ENCODE results near the gene PDE6D. TPM values are rescaled to one million over a fixed set of nuclear protein-coding genes. Genes with fewer than 3 reads are reported as not detected.

The PDE6D gene
- total and polyA plus RNA-seq, 2 of the 13 experiments (the other 11 are each of a cell fraction or from before 2014, with no cell fraction given) = 14.1 to 23.2 TPM

DNA sequence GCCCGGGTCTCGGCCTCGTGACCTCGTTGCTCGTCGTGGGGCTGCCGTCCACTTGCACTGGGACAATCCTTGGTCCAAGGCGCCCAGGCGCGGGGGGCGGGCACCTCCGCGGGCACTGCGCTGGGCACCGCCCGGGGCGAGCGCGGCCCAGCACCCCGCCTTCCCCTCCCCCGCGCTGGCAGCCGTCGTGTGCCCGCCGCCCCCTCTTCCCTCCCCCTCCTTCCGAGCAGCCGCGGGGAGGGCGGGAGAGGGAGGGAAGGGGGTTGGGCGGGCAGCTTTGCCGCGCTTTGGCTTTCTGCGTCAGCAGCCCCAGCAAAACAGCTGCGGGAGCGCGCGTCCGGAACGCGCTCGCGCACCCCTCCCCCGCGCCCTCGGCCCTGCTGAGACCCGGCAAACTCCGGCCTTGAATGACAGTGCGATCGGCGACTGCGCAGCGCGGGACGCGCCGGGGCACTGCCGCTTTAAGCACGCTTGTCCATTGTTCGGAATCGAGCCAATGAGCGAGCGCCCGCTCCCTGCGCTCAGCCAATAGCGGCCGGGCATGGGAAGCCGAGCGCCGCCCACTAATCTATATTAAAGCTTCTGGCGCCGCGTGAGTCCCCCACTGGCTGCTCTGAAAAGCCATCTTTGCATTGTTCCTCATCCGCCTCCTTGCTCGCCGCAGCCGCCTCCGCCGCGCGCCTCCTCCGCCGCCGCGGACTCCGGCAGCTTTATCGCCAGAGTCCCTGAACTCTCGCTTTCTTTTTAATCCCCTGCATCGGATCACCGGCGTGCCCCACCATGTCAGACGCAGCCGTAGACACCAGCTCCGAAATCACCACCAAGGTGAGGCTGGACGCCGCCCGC, 72.9 kb downstream of the PDE6D start, which contains the start of gene PTMA (continued):
- TF ChIP-seq, protein P1, sequence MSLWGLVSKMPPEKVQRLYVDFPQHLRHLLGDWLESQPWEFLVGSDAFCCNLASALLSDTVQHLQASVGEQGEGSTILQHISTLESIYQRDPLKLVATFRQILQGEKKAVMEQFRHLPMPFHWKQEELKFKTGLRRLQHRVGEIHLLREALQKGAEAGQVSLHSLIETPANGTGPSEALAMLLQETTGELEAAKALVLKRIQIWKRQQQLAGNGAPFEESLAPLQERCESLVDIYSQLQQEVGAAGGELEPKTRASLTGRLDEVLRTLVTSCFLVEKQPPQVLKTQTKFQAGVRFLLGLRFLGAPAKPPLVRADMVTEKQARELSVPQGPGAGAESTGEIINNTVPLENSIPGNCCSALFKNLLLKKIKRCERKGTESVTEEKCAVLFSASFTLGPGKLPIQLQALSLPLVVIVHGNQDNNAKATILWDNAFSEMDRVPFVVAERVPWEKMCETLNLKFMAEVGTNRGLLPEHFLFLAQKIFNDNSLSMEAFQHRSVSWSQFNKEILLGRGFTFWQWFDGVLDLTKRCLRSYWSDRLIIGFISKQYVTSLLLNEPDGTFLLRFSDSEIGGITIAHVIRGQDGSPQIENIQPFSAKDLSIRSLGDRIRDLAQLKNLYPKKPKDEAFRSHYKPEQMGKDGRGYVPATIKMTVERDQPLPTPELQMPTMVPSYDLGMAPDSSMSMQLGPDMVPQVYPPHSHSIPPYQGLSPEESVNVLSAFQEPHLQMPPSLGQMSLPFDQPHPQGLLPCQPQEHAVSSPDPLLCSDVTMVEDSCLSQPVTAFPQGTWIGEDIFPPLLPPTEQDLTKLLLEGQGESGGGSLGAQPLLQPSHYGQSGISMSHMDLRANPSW (CRISPR knock-in tag; IDR thresholded peaks at IDR 0.05; ENCODE audit: borderline replicate concordance) = peak; percentile 58; the same call in 1 of the 2 replicates
- TF ChIP-seq, protein P2, sequence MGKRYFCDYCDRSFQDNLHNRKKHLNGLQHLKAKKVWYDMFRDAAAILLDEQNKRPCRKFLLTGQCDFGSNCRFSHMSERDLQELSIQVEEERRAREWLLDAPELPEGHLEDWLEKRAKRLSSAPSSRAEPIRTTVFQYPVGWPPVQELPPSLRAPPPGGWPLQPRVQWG (CRISPR knock-in tag; IDR thresholded peaks at IDR 0.05; ENCODE audit: borderline replicate concordance, low read depth) = no peak
- no peak for TF ChIP-seq SIX1 (CRISPR knock-in tag; IDR thresholded peaks at IDR 0.05; ENCODE audit: borderline replicate concordance)
- TF ChIP-seq RXRA (CRISPR knock-in tag; IDR thresholded peaks at IDR 0.05) = peak; percentile 40; the same call in 1 of the 2 replicates
- no peak for TF ChIP-seq ZNF17 (CRISPR knock-in tag; IDR thresholded peaks at IDR 0.05)
- no peak for TF ChIP-seq GABPA (IDR thresholded peaks at IDR 0.05; ENCODE audit: low read depth, low read length)
- TF ChIP-seq GABPA (CRISPR knock-in tag; IDR thresholded peaks at IDR 0.05; ENCODE audit: low read depth) = no peak
- 0 out of 2 replicates have a peak, but pooled peaks have one; percentile 70 for TF ChIP-seq ZNF773 (CRISPR knock-in tag; IDR thresholded peaks at IDR 0.05; ENCODE audit: borderline replicate concordance)
- TF ChIP-seq ZSCAN30 (CRISPR knock-in tag; IDR thresholded peaks at IDR 0.05) = no peak
- TF ChIP-seq ZSCAN12 (CRISPR knock-in tag; IDR thresholded peaks at IDR 0.05) = 0 out of 2 replicates have a peak, but pooled peaks have one; percentile 36
- TF ChIP-seq GABPB1 (CRISPR knock-in tag; IDR thresholded peaks at IDR 0.05) = peak; percentile 63
- 0 out of 2 replicates have a peak, but pooled peaks have one; percentile 42 for TF ChIP-seq CHD4 (IDR thresholded peaks at IDR 0.05; ENCODE audit: borderline replicate concordance, low read length)
- TF ChIP-seq RARG (CRISPR knock-in tag; IDR thresholded peaks at IDR 0.05; ENCODE audit: low read depth) = no peak
- TF ChIP-seq RORA (CRISPR knock-in tag; IDR thresholded peaks at IDR 0.05) = no peak
- no peak; the same call in 1 of the 2 replicates for TF ChIP-seq ZNF564 (CRISPR knock-in tag; IDR thresholded peaks at IDR 0.05)
- TF ChIP-seq HES4 (CRISPR knock-in tag; IDR thresholded peaks at IDR 0.05; ENCODE audit: borderline replicate concordance) = no peak; the same call in 1 of the 2 replicates
- TF ChIP-seq CREM (IDR thresholded peaks at IDR 0.05) = peak; percentile 52; the same call in 1 of the 2 replicates
- TF ChIP-seq CREM (CRISPR knock-in tag; IDR thresholded peaks at IDR 0.05) = no peak
- TF ChIP-seq JARID2 (CRISPR knock-in tag; IDR thresholded peaks at IDR 0.05; ENCODE audit: insufficient replicate concordance) = no peak
- TF ChIP-seq PAWR (CRISPR knock-in tag; IDR thresholded peaks at IDR 0.05; ENCODE audit: borderline replicate concordance) = peak; percentile 29; the same call in 1 of the 2 replicates
- no peak for TF ChIP-seq TCF12 (IDR thresholded peaks at IDR 0.05)
- TF ChIP-seq TCF12 (CRISPR knock-in tag; IDR thresholded peaks at IDR 0.05) = 0 out of 2 replicates have a peak, but pooled peaks have one; percentile 23
- no peak for TF ChIP-seq ZBTB42 (CRISPR knock-in tag; IDR thresholded peaks at IDR 0.05)
- no peak for TF ChIP-seq ZNF382 (CRISPR knock-in tag; IDR thresholded peaks at IDR 0.05; ENCODE audit: borderline replicate concordance)
- TF ChIP-seq SIN3A (IDR thresholded peaks at IDR 0.05; ENCODE audit: borderline replicate concordance, low read depth, low read length) = peak; percentile 54; the same call in 1 of the 2 replicates
- TF ChIP-seq, protein P3, sequence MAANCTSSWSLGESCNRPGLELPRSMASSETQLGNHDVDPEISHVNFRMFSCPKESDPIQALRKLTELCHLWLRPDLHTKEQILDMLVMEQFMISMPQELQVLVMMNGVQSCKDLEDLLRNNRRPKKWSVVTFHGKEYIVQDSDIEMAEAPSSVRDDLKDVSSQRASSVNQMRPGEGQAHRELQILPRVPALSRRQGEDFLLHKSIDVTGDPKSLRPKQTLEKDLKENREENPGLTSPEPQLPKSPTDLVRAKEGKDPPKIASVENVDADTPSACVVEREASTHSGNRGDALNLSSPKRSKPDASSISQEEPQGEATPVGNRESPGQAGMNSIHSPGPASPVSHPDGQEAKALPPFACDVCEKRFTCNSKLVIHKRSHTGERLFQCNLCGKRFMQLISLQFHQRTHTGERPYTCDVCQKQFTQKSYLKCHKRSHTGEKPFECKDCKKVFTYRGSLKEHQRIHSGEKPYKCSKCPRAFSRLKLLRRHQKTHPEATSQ (CRISPR knock-in tag; IDR thresholded peaks at IDR 0.05; ENCODE audit: borderline replicate concordance) = 0 out of 2 replicates have a peak, but pooled peaks have one; percentile 56
